NCI-H1105 treated with DMSO at 0.1 percent for 48 hours (cell line): ENCODE data around the gene SLC6A1.

Experiments
- DNase-seq: peaks from one replicate; lab custom pipeline; 2025; lab: John Stamatoyannopoulos, UW

Gene SLC6A1

DNA sequence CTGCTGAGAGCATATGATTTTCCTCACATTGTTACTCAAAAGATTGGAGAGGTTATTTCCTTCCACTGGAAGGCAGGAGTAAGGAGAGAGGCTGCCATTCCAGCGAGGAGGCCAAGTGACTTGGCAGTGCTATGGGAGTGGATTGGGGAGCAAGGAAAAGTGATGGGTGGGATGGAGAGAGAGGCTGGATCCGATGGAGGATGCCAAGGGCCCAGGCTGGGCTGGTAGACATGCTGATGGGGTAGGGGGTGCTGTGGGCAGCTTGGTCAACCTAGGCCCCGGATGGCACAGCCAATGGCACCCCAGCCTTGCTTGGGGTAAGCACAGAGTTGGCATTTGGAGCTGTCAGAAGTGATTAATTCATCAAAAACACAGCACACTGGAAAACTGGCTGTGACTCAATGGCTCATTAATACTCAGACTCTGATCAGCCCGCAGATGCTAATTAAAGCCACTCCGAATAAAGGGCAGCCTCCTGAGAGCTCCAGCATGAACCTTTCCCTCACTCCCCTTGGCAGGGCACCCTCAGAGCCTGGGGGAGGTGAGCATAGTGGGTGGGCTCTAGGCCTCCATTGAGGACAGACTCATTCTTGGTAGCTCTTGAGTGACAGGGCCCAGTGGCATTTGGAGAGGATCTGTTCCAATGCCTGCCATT, 22.1 kb upstream of the SLC6A1 start:
- DNase-seq = no peak

DNA sequence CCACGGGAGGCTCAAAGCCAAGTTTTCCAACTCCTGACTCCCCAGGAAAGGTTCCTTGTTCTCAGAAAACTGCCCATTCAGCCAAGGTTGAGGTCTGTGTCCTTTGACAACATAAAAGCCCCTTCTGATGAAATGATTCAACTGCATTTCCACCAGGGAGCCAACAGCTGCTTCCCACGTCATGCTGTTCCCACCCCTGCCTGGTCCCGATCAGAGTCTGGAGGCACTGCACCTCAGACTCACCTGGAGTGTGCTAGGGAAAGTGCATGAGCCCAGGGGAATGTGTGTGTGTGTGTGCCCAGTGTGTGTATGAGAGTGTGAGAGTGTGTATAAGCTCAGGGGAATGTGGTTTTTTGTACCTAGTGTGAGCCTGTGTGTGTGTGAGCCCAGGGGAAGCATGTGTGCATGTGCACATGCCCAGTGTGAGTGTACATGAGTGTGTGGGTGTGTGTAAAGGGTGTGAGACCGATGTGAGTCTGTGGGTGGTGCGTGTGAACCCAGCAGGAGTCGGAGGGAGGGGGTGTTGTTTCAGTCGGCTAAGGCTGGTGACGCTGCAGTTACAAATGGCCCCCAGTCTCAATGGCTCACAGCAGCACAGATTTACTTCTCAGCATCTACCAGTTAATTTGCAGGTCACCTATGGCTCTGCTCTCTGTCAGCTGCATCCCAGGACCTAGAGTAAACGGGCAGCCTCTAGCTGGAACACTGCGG, 20.3 kb upstream of the SLC6A1 start:
- DNase-seq = no peak

DNA sequence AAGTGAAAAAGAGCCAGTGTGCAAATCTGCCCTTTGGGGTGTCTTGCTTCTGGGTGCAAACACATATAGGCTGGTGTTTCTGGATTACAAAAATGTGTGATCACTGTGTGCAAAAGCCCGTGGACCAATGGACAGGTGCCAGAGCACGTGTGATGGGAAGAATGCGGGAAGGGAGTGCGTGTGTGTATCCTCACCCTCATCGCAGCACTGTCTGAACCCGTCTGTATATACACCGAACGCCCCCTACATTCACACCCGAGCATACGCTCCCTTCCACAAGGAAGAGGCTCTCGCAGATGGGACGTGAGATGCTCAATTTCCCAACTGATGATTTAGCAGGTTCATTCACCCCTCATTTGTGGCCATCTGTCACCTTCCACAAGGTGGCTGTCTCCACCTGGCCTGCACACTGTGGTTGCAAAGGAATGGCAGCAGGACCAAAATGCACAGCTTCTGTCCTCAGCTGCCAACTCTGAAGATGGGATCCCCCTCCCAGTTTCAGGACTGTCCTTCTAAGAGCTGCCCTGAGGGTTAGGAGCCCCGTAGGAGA, 19.4 kb upstream of the SLC6A1 start:
- DNase-seq = no peak

DNA sequence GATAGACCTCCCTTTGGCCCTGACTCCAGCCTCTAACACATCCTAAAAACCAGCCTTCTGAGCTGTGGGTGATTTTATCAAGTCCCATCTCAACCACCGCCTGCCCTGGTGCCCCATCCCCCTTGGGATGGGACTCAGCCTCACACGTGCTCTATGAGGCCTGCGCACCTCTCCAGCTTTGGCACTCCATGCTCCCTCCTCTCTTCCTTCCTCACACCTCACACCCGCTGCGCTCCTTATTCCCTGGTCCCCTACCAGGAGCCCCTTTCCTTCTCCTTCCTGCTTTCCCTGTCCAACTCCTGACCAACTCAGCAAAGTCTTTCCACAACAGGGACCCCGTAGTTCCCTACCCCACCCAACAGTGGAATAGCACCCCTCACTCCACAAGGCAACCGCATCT, 18.4 kb upstream of the SLC6A1 start:
- no peak for DNase-seq

DNA sequence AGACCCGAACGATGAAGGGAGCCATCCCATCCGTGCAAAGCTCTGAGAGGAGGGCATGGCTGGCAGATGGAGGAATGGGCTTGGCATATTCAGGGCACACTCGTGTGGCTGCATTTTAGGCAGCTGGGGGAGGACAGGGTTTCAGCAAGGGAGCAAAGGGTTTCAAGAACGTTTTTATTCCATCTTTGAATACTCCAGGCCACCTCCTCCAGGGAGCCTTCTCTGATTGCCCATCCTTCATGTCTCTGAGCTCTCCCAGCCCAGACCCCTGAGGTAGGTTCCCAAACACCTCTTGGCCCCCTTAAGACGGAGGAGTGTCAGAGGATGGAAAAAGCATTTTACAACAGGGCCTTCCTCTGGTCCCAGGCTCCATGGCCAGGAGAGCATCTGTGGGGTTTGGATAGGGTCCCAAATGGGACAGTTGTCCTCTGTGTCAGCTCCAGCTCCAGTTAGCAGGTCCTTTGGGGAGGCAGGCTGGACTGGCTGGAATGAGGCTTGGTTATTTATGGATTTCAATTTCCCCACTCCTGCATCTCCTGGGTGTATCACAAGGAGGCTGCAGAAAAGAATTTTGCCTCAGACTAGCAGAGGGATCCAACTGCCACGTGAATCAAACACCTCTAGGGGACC, 17.7 kb upstream of the SLC6A1 start:
- no peak for DNase-seq

DNA sequence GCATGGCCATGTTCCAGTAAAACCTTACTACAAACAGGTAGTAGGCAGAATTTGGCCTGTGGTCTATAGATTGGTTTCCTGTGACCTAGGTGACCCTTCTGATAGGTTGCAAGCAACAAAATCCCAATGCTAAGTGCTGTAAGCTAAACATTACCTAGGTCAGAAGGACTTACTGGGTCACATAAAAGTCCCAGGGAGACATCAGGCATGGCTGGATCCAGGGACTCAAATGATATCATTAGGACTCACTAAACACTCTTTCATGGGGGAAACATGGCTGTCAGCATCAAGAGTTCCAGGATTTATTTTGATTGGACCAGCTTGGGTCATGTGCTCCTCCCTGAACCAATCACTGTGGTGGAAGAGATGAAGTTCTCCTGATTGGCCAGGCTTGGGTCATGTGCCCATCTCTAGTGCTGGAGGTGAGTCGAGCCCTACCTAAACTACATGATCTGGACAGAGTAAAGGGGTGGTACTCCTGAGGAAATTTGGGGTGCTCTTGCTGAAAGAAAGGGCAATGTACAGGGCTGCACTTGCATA, 16.8 kb upstream of the SLC6A1 start:
- DNase-seq = no peak

DNA sequence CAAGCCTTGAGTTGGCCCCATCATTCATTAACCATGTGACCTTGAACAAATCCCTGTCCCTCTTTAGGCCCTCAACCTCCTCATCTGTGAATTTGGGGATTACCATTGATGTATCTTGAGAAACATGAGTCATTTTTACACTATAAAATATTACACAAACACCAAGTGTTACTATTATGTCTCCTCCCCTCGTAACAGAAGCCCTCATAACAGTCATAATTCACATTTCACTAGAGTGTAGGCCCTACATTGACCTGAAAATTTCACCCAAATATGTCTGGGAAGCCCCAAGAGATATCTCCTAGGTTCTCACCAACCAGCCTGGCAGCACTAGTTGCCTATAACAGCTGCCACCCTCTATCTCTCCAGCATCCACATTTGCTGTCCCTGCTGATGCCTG, 15.8 kb upstream of the SLC6A1 start:
- no peak for DNase-seq

DNA sequence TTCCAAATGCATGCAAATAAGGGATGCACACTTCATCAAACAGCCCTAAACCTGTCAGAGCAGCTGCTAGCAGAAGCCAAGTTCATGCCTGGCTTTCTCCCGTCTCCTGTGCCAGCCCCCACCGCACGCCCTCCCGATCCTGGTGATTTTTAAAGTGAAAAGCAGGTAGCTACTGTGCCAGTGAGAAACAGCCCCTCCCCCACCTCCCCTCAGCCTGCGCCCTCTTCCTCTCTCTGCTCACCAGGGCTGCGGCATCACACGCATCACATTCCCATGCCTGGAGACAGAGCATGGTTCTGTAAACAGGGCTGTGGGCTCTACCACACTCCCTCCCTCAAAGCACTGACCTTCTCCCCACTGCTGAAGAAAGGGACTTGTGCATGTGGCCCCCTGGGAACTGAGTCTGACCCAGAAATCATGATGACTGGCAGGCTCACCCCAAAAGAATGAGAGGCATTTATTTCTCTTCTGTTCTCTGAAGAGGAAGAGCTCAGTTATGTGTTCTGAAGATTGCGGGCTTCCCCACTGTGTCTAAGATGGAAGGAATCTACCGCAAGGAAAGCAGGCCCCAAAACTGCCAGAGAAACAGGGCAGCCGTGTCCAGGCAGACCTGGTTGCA, 14.5 kb upstream of the SLC6A1 start:
- no peak for DNase-seq

DNA sequence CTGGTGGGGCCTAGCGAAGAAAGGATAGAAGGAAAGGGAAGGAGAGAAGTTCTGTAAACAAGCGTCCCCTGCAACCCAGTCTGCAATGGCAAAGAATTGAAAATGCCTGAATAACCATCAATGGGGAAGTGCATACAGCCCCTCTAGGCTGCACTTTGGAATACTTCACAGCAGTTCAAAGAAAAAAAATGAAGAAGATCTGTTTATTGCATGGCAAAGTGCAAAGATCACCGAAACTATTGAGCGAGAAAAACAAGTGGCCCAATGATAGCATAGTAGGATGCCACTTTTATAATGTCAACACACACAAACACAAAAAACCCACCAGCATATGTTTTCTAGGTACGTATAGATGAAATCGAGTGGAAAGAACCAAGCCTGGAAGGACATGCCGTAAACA, 13.6 kb upstream of the SLC6A1 start:
- no peak for DNase-seq

DNA sequence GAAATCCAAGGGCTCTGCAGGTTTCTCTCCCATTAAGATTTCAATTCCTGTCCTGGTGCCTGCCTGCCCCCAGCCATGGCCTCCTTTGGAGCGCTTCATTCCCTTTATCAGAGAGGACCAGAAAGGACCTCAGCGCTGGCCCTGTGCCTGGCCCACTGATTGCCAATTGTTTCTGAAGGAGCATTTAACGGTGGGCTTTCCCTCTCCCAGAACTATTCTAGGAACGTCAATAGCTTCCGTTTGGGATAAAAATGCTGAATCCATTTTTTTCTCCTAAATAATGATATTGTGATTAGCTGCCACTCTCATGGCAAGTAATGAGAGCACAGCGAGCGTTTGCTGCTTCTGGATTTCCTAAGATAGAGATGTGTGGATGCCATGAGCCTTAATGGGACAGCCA, 12.2 kb upstream of the SLC6A1 start:
- DNase-seq = no peak

DNA sequence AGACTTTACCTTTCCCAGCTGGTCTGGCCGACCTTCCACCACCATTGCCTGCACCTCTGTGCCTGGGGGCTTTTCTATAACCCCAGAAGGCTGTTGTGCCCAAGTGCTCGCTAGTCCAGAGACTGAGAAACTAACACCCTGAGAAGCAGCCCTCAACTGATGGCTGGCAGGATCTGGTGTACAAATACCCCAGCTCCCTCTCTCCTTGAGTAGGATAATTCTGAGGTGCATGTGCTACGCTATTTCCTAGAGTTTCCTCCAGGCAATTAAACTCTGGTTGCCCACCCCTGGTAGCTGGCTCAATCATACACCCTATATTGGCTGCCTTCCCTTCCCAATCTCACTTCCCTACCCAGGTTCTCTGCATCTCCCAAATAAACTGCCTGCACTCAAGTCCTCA, 11.5 kb upstream of the SLC6A1 start:
- DNase-seq = no peak

DNA sequence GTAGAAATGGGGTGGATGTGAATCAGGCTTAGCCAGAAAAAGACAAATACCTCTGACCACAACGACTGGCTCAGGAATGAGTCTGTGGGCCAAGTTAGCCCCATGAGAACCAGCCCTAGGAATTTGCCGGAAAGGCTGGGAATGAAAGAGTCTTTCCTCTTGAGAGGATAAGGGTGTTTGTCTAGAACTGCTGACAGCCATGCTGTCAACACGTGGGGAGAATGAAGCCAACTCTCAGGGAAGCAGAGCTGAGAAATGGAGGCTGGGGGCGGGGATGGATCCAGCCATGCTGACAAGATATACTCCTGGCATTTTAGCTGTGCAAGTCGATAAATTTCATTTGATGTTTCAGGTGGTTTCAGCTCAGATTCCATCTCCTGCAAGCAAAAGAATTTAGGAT, 10.6 kb upstream of the SLC6A1 start:
- DNase-seq = no peak

DNA sequence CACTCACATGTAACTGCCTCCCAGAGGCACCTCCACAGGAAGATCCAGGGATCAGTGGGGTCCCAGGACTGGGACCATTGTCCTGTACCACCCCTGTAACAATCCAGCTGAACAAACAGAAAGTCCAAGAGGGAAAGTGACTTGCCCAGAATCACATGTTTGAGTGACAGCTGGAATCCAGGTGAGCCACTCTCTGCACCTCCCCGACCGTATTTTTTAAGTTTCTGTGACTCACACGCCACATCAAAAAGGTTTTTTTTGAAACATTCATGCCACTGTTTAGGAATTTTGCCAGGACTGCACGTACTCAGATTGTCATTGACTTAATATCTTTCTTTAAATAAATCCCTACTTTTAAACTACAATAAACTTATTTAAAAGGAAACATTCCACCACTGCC, 9.8 kb upstream of the SLC6A1 start:
- no peak for DNase-seq

DNA sequence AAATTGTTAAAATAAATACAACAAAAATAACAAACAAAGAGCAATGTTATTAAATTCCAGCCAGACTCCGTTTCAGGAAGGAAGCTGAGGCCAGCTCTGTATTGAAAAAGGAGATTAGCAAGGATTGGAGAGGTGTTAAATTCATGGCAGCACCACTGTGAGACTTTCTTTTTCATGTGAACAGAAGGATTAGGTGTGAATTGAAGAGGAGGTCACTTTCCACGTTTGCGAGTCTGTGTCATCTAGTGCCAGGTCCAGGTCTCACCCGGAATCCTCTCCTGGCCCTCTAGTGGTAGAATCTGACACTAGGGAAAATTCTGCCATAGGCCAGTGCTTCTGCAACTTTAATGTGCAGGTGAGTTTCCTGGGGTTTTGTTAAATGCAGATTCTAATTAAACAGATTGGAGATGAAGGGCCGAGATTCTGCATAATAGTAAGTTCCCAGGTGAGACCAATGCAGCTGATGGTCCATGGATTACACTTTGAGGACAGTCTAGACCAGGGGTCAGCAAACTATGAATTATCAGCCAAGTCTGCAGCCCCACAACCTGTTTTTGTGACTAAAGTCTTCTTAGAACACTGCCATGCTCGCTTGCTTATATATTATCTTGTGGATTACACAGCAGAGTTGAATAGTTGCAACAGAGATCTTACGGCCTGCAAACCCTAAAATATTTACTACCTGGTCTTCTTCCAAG, 9.2 kb upstream of the SLC6A1 start:
- peak; percentile 27 for DNase-seq

DNA sequence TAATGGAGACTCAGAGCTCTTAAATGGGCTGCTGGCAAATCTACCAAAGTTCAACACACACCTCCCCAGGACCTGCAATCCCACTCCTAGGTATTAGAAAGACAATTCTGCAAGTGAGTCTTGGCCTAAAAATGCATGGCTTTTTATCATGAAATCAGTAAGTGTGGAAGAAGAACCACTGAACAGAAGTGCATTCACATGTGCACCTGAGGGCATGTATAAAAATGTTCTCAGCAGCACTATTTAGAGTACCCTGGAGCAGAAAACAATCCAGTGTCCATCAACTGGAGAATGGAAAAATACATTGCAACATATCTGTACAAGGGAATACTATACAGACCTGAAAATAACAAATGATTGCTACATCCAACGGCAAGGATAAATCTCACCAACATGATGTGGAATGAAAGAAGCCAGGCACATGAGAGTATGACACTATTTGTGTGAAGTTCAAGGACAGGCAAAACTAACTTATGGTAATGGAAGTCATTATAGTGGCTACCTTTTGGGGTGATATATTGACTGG, 8.1 kb upstream of the SLC6A1 start:
- DNase-seq = no peak

DNA sequence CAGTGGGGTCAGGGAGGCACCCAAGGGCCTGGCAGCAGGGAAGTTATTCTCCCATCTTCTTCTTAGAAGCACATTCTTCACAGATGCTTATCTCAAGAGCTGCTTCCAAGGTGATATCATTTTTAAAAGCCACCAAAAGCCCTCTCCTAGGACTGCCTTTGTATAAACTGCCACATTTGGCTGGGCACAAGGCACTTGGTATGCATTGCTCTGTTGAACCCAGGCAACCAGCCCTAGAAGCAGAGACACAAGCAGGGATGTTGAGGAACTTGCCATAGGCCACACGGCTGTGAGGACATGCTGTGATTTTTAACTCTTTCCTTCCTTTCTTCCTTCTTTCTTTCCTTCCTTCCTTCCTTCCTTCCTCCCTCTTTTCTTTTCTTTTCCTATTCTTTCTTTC, 7.4 kb upstream of the SLC6A1 start:
- DNase-seq = no peak

DNA sequence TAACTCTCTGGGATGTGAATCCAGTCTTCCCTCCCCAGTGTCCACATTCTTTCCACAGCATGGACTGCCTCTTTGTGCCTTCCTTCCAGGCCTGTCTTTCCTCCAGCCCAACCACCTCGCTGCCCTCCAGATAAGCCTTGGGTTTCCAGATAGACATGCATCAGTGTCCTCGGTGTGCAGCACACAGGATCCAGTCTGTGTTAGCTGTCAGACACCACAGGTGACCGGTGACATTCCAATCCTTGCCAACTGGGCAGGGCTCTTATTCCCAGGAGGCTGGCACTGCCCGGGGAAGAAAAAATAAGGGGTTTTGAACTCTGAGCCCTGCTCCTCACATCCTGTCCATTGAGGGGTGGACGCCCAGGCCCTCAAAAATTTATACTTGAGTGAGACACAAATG, 6.0 kb upstream of the SLC6A1 start:
- DNase-seq = no peak

DNA sequence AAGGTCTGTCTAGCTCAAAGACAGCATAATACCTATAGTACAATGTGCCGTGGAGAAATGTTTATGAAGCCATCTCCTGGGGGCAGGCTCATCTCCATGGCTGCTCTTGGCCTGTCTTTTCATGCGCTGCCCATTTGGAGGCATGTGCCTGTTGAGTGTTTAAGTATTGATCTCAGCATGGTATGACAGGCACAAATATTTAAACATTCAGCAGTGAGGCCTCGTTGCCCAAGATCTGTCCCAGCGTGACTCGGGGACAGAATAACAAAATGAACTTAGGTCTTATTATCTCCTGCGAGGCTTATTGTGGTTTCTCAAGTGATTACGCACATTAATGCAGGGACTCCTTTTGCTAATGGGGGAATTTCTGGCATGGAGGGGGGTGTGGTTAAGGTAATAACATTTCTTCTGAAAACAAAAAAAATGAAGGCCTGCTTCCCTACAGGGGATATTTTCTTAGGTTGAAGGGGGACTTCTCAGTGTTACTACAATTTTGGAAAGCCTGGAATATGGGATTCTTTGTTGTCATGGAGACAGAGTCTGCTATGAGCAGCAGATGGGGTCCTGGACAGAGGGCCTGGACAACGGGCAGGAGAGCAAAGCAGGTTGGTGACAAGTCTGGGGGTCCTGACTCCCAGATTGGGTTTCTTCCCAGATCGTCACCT, 4.4 kb upstream of the SLC6A1 start:
- no peak for DNase-seq

DNA sequence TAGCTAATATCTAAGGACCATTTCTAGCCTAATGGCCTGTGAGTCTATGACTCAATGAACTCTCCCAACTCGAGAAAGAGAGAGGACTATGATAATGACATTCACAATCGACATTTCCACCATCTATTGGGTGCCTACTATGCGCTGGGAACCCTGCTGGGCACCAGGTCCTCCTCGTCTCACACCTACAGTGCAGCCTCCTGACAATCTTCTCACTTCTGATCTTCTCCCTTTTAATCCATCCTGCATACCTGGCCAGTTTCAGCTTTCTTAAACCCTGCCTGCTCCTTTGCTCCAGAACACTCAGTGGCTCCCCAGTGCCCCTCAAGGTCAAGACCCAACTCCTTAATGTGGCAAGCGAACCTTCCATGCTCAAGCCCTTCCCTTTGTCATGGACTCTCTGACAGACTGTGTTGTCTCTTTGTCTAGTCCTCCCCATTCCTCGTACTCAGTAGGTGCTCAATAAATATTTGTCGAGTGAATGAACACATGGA, 3.5 kb upstream of the SLC6A1 start:
- DNase-seq = no peak

DNA sequence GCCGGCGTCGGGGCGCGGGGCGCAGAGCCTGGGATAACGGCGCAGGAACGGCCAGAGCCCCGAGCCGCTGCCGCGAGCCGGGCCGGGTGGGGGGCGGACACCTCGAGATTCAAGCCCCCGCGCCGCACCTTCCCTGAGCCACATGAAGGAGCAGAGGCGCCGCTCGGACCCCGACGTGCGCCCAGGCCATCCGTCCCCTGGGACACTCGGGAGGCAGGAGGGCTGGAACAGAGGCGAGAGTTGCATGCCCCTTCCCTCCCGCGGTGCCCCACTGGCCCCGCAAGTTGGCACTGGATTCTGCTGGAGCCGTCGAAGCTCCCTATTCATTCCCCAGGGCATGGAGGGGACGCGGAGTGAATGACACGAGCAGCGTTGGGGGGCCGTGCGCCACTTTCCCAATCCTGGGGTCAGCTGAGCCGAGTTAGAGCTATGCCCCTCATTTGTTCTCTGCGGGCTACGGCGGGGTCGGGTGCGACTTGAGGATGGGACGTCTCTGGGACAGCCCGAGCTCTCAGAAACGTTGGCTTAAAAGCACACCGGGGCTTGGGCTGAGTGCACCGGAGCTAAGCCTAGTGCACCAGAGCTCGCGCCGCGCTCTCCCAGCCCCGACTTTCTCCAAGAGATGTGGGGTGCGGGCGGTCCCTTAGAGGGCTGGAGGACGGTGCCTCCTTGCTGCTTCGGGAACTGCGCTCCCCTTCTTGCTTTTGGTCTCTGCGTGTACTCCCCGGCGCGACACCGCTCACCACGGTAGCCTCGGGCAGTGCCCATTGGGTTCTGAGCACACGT, 588 bp downstream of the SLC6A1 start:
- no peak for DNase-seq
